ENCODE results near the gene CHD3.
A peak's percentile ranks its signal among the peaks of the same experiment; 100 is the strongest.

Gene CHD3

DNA sequence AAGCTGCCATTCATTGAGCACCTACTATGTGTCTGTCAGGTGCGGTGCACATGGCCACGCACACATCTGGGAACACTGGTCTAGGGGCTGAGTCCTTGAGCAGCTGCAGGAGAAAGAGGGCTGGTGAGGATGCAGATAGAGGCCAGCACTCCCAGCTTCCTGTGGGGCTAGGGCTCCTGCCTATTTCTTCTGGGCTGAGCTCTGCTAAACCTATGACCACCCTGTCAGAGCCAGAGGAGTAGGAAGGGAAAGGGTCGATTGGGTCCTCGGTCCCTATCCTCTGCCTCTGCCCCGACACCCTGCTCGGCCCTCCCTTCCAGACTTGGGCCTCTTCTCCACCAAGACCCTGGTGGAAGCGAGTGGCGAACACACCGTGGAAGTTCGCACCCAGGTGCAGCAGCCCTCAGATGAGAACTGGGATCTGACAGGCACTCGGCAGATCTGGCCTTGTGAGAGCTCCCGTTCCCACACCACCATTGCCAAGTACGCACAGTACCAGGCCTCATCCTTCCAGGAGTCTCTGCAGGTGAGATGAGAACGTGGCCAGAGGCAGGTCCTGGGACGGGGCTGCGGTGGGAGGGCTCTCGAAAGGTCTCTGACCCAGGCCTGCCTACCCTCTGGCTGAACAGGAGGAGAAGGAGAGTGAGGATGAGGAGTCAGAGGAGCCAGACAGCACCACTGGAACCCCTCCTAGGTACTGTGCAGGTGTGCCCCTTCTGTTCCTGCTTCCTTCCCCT is 37.7 kb upstream of the CHD3 start:
- no peak for DNase-seq (ENCODE audit: low read depth in 2 of 2)
- H3K4me3 ChIP-seq (replicated peaks in 1 of 2; ENCODE audit: low read depth in 2 of 2, low read length in 2 of 2) = no peak overlapping the region
- TF ChIP-seq, protein P1, sequence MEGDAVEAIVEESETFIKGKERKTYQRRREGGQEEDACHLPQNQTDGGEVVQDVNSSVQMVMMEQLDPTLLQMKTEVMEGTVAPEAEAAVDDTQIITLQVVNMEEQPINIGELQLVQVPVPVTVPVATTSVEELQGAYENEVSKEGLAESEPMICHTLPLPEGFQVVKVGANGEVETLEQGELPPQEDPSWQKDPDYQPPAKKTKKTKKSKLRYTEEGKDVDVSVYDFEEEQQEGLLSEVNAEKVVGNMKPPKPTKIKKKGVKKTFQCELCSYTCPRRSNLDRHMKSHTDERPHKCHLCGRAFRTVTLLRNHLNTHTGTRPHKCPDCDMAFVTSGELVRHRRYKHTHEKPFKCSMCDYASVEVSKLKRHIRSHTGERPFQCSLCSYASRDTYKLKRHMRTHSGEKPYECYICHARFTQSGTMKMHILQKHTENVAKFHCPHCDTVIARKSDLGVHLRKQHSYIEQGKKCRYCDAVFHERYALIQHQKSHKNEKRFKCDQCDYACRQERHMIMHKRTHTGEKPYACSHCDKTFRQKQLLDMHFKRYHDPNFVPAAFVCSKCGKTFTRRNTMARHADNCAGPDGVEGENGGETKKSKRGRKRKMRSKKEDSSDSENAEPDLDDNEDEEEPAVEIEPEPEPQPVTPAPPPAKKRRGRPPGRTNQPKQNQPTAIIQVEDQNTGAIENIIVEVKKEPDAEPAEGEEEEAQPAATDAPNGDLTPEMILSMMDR (IDR thresholded peaks at IDR 0.05; ENCODE audit: low read depth, low read length) = no peak

DNA sequence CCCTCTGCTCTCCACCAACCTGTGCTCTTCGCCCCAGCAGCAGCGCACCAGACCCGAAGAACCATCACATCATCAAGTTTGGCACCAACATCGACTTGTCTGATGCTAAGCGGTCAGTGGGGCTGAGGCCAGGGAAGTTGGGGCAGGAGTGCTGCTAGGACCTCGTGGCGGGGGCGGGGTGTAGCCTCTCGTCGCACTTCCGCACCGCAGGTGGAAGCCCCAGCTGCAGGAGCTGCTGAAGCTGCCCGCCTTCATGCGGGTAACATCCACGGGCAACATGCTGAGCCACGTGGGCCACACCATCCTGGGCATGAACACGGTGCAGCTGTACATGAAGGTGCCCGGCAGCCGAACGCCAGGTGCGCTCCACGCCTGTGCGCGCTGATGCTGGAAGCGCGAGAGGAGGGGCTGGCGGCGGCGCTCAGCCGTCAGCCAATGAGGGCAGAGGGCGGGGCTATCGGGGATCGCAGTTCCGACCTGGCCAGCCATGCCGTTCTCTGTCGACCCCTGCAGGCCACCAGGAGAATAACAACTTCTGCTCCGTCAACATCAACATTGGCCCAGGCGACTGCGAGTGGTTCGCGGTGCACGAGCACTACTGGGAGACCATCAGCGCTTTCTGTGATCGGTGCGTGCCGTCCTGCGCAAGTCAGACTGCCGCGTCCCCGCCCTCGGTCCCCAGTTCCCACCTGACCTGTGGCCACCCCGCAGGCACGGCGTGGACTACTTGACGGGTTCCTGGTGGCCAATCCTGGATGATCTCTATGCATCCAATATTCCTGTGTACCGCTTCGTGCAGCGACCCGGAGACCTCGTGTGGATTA is 36.9 kb upstream of the CHD3 start:
- TF ChIP-seq, protein P1 (IDR thresholded peaks at IDR 0.05; ENCODE audit: low read depth, low read length) = peak; percentile 97
- DNase-seq (ENCODE audit: low read depth in 2 of 2) = peak; percentile 87 to 91
- no peak overlapping the region for H3K4me3 ChIP-seq (replicated peaks in 1 of 2; ENCODE audit: low read depth in 2 of 2, low read length in 2 of 2)

DNA sequence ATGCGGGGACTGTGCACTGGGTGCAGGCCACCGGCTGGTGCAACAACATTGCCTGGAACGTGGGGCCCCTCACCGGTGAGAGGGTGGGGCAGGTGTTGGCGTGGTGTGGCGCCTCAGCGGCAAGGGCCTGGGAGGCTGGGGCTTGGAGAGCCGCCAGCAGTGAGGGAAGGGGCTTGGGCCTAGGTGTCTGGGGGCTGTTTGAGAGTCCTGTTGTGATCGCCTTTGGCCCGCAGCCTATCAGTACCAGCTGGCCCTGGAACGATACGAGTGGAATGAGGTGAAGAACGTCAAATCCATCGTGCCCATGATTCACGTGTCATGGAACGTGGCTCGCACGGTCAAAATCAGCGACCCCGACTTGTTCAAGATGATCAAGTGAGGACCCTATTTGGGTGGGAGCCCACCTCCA is 36.3 kb upstream of the CHD3 start:
- no peak overlapping the region for H3K4me3 ChIP-seq (replicated peaks in 1 of 2; ENCODE audit: low read depth in 2 of 2, low read length in 2 of 2)
- TF ChIP-seq, protein P1 (IDR thresholded peaks at IDR 0.05; ENCODE audit: low read depth, low read length) = no peak
- no peak for DNase-seq (ENCODE audit: low read depth in 2 of 2)

DNA sequence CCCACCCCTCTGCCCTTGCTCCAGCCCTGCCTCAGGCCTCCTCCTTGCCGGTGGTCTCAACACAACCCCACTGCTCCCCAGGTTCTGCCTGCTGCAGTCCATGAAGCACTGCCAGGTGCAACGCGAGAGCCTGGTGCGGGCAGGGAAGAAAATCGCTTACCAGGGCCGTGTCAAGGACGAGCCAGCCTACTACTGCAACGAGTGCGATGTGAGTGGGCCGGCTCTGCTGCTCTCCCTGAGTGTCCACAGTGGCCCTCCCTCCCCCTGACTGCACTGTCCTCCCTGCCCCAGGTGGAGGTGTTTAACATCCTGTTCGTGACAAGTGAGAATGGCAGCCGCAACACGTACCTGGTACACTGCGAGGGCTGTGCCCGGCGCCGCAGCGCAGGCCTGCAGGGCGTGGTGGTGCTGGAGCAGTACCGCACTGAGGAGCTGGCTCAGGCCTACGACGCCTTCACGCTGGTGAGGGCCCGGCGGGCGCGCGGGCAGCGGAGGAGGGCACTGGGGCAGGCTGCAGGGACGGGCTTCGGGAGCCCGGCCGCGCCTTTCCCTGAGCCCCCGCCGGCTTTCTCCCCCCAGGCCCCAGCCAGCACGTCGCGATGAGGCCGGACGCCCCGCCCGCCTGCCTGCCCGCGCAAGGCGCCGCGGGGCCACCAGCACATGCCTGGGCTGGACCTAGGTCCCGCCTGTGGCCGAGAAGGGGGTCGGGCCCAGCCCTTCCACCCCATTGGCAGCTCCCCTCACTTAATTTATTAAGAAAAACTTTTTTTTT is 35.5 kb upstream of the CHD3 start:
- TF ChIP-seq, protein P1 (IDR thresholded peaks at IDR 0.05; ENCODE audit: low read depth, low read length) = no peak
- H3K4me3 ChIP-seq (replicated peaks in 1 of 2; ENCODE audit: low read depth in 2 of 2, low read length in 2 of 2) = no peak overlapping the region
- DNase-seq (ENCODE audit: low read depth in 2 of 2) = no peak

DNA sequence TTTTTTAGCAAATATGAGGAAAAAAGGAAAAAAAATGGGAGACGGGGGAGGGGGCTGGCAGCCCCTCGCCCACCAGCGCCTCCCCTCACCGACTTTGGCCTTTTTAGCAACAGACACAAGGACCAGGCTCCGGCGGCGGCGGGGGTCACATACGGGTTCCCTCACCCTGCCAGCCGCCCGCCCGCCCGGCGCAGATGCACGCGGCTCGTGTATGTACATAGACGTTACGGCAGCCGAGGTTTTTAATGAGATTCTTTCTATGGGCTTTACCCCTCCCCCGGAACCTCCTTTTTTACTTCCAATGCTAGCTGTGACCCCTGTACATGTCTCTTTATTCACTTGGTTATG is 34.9 kb upstream of the CHD3 start:
- DNase-seq (ENCODE audit: low read depth in 2 of 2) = no peak

DNA sequence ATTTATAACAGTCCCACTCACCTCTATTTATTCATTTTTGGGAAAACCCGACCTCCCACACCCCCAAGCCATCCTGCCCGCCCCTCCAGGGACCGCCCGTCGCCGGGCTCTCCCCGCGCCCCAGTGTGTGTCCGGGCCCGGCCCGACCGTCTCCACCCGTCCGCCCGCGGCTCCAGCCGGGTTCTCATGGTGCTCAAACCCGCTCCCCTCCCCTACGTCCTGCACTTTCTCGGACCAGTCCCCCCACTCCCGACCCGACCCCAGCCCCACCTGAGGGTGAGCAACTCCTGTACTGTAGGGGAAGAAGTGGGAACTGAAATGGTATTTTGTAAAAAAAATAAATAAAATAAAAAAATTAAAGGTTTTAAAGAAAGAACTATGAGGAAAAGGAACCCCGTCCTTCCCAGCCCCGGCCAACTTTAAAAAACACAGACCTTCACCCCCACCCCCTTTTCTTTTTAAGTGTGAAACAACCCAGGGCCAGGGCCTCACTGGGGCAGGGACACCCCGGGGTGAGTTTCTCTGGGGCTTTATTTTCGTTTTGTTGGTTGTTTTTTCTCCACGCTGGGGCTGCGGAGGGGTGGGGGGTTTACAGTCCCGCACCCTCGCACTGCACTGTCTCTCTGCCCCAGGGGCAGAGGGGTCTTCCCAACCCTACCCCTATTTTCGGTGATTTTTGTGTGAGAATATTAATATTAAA is 34.4 kb upstream of the CHD3 start:
- no peak for DNase-seq (ENCODE audit: low read depth in 2 of 2)
- H3K4me3 ChIP-seq (replicated peaks in 1 of 2; ENCODE audit: low read depth in 2 of 2, low read length in 2 of 2) = no peak overlapping the region
- TF ChIP-seq, protein P1 (IDR thresholded peaks at IDR 0.05; ENCODE audit: low read depth, low read length) = no peak

More for the DNA sequence above, 34.9 kb upstream of the CHD3 start:
- no peak overlapping the region for H3K4me3 ChIP-seq (replicated peaks in 1 of 2; ENCODE audit: low read depth in 2 of 2, low read length in 2 of 2)
- TF ChIP-seq, protein P1 (IDR thresholded peaks at IDR 0.05; ENCODE audit: low read depth, low read length) = no peak
